Measurements from ENCODE around the gene USH2A. TPM values are rescaled to one million over a fixed set of nuclear protein-coding genes. Genes with fewer than 3 reads are reported as not detected.
A peak's percentile ranks its signal among the peaks of the same experiment; 100 is the strongest.

USH2A gene
- total RNA-seq, 1 donor from 2014 or later, result not detected

DNA sequence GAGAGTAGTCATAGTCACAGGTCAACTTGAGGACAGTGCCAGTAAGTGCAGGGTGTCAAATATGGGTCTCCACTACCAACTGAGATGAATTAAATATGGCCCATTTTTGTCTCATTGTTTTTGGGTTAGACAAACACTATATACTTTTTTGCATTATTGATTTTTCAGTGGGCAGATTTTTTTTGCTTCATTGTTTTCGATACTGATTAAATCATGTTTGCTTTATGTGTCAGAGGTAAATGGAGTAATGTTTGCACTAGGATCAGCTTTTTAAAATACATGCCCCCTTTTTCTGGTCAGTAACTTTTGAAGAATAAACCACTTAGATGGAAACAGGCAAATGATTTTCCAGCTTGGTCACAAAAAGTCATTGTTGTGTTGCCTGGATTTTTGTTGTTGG is 199.0 kb downstream of the USH2A start:
- no peaks in the 10 kb centered on the region for H3K4me1 ChIP-seq
- no peaks in the 10 kb centered on the region for H3K36me3 ChIP-seq
- H3K9me3 ChIP-seq, result no peaks in the 10 kb centered on the region
- no peak overlapping the region for H3K27ac ChIP-seq
- no peak overlapping the region for H3K4me3 ChIP-seq
- DNase-seq (ENCODE audit: low spot score in 2 of 2), result no peak
- TF ChIP-seq, protein P1, sequence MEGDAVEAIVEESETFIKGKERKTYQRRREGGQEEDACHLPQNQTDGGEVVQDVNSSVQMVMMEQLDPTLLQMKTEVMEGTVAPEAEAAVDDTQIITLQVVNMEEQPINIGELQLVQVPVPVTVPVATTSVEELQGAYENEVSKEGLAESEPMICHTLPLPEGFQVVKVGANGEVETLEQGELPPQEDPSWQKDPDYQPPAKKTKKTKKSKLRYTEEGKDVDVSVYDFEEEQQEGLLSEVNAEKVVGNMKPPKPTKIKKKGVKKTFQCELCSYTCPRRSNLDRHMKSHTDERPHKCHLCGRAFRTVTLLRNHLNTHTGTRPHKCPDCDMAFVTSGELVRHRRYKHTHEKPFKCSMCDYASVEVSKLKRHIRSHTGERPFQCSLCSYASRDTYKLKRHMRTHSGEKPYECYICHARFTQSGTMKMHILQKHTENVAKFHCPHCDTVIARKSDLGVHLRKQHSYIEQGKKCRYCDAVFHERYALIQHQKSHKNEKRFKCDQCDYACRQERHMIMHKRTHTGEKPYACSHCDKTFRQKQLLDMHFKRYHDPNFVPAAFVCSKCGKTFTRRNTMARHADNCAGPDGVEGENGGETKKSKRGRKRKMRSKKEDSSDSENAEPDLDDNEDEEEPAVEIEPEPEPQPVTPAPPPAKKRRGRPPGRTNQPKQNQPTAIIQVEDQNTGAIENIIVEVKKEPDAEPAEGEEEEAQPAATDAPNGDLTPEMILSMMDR (IDR thresholded peaks at IDR 0.05), result no peak
- intact Hi-C loops (cut with DNase I), result no loop called here
- no peaks in the 10 kb centered on the region for H3K27me3 ChIP-seq

GRCh38 chr1:216223486-216223885 is 199.8 kb downstream of the USH2A start:
- TF ChIP-seq, protein P1 (IDR thresholded peaks at IDR 0.05), result no peak
- H3K36me3 ChIP-seq, result no peaks in the 10 kb centered on the region
- H3K4me3 ChIP-seq, result no peak overlapping the region
- H3K27me3 ChIP-seq, result no peaks in the 10 kb centered on the region
- intact Hi-C loops (cut with DNase I), result no loop called here
- no peaks in the 10 kb centered on the region for H3K9me3 ChIP-seq
- no peak overlapping the region for H3K27ac ChIP-seq
- no peaks in the 10 kb centered on the region for H3K4me1 ChIP-seq
- DNase-seq (ENCODE audit: low spot score in 2 of 2), result no peak

GRCh38 chr1:216222288-216222687 is 201.0 kb downstream of the USH2A start:
- intact Hi-C loops (cut with DNase I), result no loop called here
- no peak overlapping the region for H3K27ac ChIP-seq
- TF ChIP-seq, protein P1 (IDR thresholded peaks at IDR 0.05), result no peak

GRCh38 chr1:216221260-216221700 is 202.0 kb downstream of the USH2A start:
- Histone ChIP-seq H3K4me3 (peak overlapping the region; percentile 44 to 49), H3K9me3 (no peaks in the 10 kb centered on the region), H3K4me1 (no peaks in the 10 kb centered on the region), H3K27me3 (no peaks in the 10 kb centered on the region), H3K36me3 (no peaks in the 10 kb centered on the region), H3K27ac (no peak overlapping the region)
- DNase-seq (ENCODE audit: low spot score in 2 of 2), result peak in 1 of 2 donors; percentile 65
- TF ChIP-seq, protein P1 (IDR thresholded peaks at IDR 0.05), result peak in 2 of 3 experiments; percentile 50 to 63
- intact Hi-C loops (cut with DNase I), result no loop called here

More at GRCh38 chr1:216222288-216222687, 201.0 kb downstream of the USH2A start:
- H3K36me3 ChIP-seq, result no peaks in the 10 kb centered on the region
- H3K9me3 ChIP-seq, result no peaks in the 10 kb centered on the region
- no peak overlapping the region for H3K4me3 ChIP-seq
- DNase-seq (ENCODE audit: low spot score in 2 of 2), result no peak
- no peaks in the 10 kb centered on the region for H3K4me1 ChIP-seq
- H3K27me3 ChIP-seq, result no peaks in the 10 kb centered on the region

- Histone ChIP-seq H3K4me3 (no peak overlapping the region), H3K9me3 (no peaks in the 10 kb centered on the region), H3K36me3 (no peaks in the 10 kb centered on the region), H3K27me3 (no peaks in the 10 kb centered on the region), H3K27ac (no peak overlapping the region), H3K4me1 (no peaks in the 10 kb centered on the region)
- no peak for DNase-seq (ENCODE audit: low spot score in 2 of 2)
- intact Hi-C loops (cut with DNase I), result no loop called here
- TF ChIP-seq, protein P1 (IDR thresholded peaks at IDR 0.05), result no peak
These were observed 206.9 kb downstream of the USH2A start for GRCh38 chr1:216216305-216216704.

- no peak overlapping the region for H3K27ac ChIP-seq
- no peak for DNase-seq (ENCODE audit: low spot score in 2 of 2)
- no peak overlapping the region for H3K4me3 ChIP-seq
- intact Hi-C loops (cut with DNase I), result no loop called here
- no peaks in the 10 kb centered on the region for H3K9me3 ChIP-seq
- no peaks in the 10 kb centered on the region for H3K4me1 ChIP-seq
- TF ChIP-seq, protein P1 (IDR thresholded peaks at IDR 0.05), result no peak
- H3K36me3 ChIP-seq, result no peaks in the 10 kb centered on the region
- H3K27me3 ChIP-seq, result no peaks in the 10 kb centered on the region
These were observed 208.1 kb downstream of the USH2A start for GRCh38 chr1:216215169-216215568.

All from ascending aorta (tissue), 2 donors.